GM12878 (cell line): ENCODE measurements around the gene NCMAP.

ENCODE experiments used
- BCL11A ChIP-seq: IDR thresholded peaks from 2 replicates; pipeline ENCODE4 v1.6.1; 2011; ENCODE audit warnings: low read depth, low read length
- CTCF ChIP-seq, 3 experiments: IDR thresholded peaks in 2 of 3; conservative IDR thresholded peaks in 1 of 3; 2 replicates each; pipeline ENCODE4 v1.5.1; 2011; ENCODE audit warnings: low read depth in 3 of 3, low read length in 3 of 3, mild to moderate bottlenecking in 3 of 3, control low read depth in 2 of 3, moderate library complexity in 2 of 3, inconsistent platforms in 1 of 3, mixed read lengths in 1 of 3; ENCODE audit not compliant: control insufficient read depth in 2 of 3, insufficient read depth in 1 of 3; ENCODE audit errors: extremely low read depth in 1 of 3
- EP300 ChIP-seq, 2 experiments: fragments of 150-350 bp in 1 of 2; IDR thresholded peaks; 2 replicates each; pipeline ENCODE4 v1.6.1; 2011 to 2012; ENCODE audit warnings: low read depth in 2 of 2, low read length in 2 of 2, borderline replicate concordance in 1 of 2, improper control_type of control experiment in 1 of 2, inconsistent platforms in 1 of 2; ENCODE audit not compliant: control insufficient read depth in 1 of 2
- SP1 ChIP-seq: IDR thresholded peaks from one replicate; pipeline ENCODE4 v1.6.1; 2011; ENCODE audit warnings: low read depth, low read length
- STAT3 ChIP-seq: IDR thresholded peaks from 2 replicates; pipeline ENCODE4 v1.6.1; 2011; ENCODE audit warnings: low read depth, low read length, improper control_type of control experiment
- TF ChIP-seq, protein P1 (sequence below): IDR thresholded peaks from 2 replicates; pipeline ENCODE4 v1.6.1; 2012; ENCODE audit warnings: mild to moderate bottlenecking, low read depth, low read length

- TF ChIP-seq SP1: no peak
- no peak for TF ChIP-seq CTCF (IDR thresholded peaks at IDR 0.05 in 2 of 3, conservative IDR thresholded peaks at IDR 0.05 in 1 of 3; ENCODE audit: control insufficient read depth in 2 of 3, extremely low read depth in 1 of 3, insufficient read depth in 1 of 3, low read depth in 3 of 3, low read length in 3 of 3)
- TF ChIP-seq BCL11A: no peak
- TF ChIP-seq, protein P1, sequence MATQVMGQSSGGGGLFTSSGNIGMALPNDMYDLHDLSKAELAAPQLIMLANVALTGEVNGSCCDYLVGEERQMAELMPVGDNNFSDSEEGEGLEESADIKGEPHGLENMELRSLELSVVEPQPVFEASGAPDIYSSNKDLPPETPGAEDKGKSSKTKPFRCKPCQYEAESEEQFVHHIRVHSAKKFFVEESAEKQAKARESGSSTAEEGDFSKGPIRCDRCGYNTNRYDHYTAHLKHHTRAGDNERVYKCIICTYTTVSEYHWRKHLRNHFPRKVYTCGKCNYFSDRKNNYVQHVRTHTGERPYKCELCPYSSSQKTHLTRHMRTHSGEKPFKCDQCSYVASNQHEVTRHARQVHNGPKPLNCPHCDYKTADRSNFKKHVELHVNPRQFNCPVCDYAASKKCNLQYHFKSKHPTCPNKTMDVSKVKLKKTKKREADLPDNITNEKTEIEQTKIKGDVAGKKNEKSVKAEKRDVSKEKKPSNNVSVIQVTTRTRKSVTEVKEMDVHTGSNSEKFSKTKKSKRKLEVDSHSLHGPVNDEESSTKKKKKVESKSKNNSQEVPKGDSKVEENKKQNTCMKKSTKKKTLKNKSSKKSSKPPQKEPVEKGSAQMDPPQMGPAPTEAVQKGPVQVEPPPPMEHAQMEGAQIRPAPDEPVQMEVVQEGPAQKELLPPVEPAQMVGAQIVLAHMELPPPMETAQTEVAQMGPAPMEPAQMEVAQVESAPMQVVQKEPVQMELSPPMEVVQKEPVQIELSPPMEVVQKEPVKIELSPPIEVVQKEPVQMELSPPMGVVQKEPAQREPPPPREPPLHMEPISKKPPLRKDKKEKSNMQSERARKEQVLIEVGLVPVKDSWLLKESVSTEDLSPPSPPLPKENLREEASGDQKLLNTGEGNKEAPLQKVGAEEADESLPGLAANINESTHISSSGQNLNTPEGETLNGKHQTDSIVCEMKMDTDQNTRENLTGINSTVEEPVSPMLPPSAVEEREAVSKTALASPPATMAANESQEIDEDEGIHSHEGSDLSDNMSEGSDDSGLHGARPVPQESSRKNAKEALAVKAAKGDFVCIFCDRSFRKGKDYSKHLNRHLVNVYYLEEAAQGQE: no peak
- no peak for TF ChIP-seq STAT3
- TF ChIP-seq EP300 (IDR thresholded peaks at IDR 0.05; ENCODE audit: borderline replicate concordance in 1 of 2, control insufficient read depth in 1 of 2, low read depth in 2 of 2, low read length in 2 of 2): no peak
These were observed 43.4 kb downstream of the NCMAP start for GRCh38 chr1:24599265-24599664.
